Caki2 (cell line): ENCODE results near the gene TMCC2. TPM values are rescaled to one million over a fixed set of nuclear protein-coding genes. Genes with fewer than 3 reads are reported as not detected.

ENCODE experiments used
- DNase-seq: peaks from one replicate; pipeline ENCODE4 v3.0.0-alpha.2; 2015; ENCODE audit warnings: low read depth
- in situ Hi-C: cut with HindIII; loops from 2 replicates; pipeline ENCODE4 v1.10.0; 2016; ENCODE audit warnings: low sequenced_read_pairs, low pct_unique_long_range_greater_than_20kb, mixed read lengths
- total RNA-seq: library from RNA; depleted of rRNA; stranded (reverse); fragments of >200 nt; shearing (Covaris generic); gene quantifications from 2 replicates; pipeline ENCODE4 v1.2.3, GENCODE V29; 2014; ENCODE audit warnings: low replicate concordance

The TMCC2 gene
- total RNA-seq, 1 experiment from 2014 or later = 7.7 TPM

DNA sequence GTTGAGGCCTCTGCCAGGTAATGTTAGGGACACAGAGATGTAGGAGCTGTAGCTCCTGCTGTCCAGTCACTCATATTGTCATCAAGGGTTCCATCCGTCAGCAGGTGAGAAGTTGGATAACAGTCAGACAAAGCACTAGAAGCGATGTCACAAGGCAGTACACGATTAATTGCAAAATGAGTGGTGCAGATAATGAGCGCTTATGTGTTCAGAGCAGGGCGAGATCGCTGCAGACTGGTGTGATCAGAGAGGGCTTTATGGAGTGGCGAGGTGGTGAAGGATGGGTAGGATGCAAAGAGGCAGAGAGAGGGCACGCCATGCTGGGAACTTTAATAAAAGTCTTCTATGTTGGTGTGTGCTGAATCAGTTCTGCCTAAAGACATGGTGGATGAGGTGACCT, 8.8 kb downstream of the TMCC2 start:
- in situ Hi-C loops = no loop called here
- no peak for DNase-seq

DNA sequence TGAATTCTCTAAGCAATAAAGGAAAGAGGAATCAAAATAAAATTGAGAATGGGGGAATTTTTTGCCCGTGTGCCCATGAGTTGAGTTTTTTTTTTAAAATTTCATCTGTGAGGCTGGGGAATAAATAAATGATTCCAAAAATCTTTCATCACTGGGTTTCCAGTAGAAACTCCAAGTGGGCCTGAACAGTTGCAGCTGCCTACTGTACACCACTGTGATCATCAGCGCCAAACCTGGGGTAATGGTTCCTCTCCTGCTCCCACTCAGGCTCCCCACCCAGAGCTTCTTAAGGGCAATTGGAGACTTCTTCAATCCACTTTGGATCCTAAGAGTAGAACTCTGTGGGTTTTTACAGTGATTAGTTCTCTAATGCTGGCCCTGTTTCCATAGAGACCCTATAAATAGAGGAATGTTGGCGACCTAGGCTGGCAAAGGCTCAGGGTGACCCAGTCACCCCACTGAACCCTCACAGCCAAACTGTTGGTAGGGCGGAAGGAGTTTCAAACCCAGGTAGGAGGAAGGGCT, 9.3 kb downstream of the TMCC2 start:
- DNase-seq = no peak
- in situ Hi-C loops = no loop called here

DNA sequence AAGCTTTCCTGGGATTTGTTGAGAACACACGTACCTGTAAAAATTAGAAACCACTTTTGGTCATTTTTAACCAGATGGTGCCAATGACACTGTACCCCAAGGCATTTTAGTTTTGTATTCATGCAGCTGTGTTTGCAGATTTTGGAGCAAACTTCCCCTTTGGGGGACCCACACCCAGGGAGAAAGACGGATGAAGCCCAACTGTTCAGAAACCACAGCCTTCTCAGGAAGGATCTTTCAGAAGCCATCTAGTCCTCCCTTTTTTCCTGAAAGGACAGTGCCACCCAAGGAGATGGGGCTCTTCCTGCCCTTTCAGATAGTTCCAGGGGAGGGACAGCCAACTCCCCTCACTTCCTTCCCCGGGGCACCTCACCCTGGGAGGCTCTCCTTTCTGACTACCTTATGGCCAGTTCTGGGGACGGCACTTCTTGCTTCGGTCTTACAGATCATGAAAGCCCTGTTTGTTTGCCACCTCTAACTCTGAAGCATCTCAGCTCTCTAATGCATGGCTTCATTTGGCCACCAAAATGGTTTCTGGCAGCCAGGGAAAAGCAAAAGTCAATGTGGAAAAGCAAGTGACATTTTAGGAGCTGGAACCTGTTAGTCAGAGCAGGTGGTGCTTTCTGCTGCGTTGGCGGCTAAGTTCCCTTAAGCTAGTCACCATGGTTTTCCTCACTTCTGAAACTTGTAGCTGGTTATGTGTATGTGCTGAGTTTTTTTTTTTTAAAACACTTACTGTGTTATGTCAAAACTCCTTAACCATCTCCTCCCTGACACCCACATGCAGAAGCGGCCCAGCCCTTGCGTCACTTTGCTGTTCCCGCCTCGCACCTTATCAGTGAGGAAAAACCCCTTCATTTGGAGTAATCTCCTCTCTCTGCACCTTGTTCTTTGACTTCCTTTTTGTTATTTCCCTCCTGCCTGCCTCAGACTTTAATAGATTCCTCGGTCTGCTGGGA, 10.1 kb downstream of the TMCC2 start:
- no peak for DNase-seq
- in situ Hi-C loops = no loop called here

- no peak for DNase-seq
- in situ Hi-C loops = no loop called here
Observed at GRCh38 chr1:205239078-205239477, 11.3 kb downstream of the TMCC2 start.

- in situ Hi-C loops = no loop called here
Observed at GRCh38 chr1:205240118-205240517, 12.4 kb downstream of the TMCC2 start.

GRCh38 chr1:205240569-205240968, 12.8 kb downstream of the TMCC2 start:
- DNase-seq = no peak
- in situ Hi-C loops = no loop called here

More at GRCh38 chr1:205240118-205240517, 12.4 kb downstream of the TMCC2 start:
- DNase-seq = no peak

GRCh38 chr1:205241366-205242030, 13.8 kb downstream of the TMCC2 start:
- no peak for DNase-seq
- in situ Hi-C loops = no loop called here

- in situ Hi-C loops = no loop called here
- no peak for DNase-seq
Observed at GRCh38 chr1:205243350-205244191, 15.8 kb downstream of the TMCC2 start.

GRCh38 chr1:205244384-205244783, 16.6 kb downstream of the TMCC2 start:
- in situ Hi-C loops = no loop called here

DNA sequence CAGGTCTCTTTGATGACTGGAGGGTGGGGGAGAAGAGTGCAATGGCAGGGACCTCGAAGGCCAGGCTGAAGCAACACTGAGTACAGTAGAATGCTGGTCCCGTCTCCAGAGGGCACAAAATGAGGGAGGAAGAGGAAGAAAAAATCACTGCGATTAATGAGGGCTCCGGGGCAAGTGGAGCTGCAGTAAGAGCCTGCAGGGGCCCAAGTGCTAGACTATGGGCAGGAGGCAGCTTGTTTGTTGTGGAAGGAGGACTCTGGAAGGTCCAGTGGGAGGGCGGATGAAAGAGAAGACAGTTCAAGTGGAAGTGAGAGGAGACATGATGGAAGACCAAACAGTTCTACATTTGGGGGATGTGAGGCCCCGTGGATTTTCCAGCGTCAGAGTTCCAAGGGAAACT, 17.4 kb downstream of the TMCC2 start:
- in situ Hi-C loops = no loop called here
- no peak for DNase-seq

More at GRCh38 chr1:205244384-205244783, 16.6 kb downstream of the TMCC2 start:
- DNase-seq = no peak

- in situ Hi-C loops = no loop called here
- no peak for DNase-seq
Observed at GRCh38 chr1:205246351-205247119, 18.8 kb downstream of the TMCC2 start.

GRCh38 chr1:205247130-205247921, 19.6 kb downstream of the TMCC2 start:
- no peak for DNase-seq
- in situ Hi-C loops = no loop called here

DNA sequence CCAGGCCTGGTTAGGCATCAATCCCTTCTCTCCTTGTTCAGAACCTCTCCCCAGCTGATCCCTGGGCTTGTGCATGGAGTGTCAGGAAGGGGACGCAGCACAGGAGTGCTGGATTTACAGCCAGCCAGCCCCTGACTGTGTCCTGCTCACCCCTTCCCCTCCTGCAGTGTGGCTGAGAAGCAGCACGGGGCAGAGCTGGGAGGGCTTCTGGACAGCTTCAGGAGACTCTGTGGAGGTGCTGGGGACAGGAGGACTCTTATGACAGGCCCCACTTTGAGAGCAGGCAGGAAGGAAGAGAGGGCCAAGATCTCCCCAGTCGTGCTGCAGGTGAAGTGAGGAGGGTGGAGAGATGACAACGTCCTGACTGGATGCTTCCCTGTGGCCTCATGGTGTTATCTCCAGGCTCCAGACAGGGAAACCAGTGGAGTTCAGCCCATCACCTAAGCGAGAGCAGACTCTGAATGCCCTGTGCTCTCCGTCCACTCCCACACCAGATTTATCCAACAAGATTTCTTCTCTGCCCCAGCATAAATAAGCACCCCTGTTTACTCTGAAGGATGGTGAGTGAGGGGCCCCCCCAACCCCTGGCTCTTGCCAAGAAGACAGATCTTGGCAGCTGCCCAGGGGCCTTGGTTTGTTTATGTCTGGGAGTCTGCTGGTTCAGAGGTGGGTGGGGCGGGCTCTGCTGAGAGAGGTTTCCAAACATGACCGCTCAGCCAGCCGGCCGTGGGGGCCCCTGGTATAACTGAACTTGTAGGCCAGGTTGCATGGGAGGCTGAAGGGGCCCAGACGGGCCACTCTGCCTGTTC, 21.3 kb downstream of the TMCC2 start:
- in situ Hi-C loops = no loop called here
- DNase-seq = peak; percentile 23

DNA sequence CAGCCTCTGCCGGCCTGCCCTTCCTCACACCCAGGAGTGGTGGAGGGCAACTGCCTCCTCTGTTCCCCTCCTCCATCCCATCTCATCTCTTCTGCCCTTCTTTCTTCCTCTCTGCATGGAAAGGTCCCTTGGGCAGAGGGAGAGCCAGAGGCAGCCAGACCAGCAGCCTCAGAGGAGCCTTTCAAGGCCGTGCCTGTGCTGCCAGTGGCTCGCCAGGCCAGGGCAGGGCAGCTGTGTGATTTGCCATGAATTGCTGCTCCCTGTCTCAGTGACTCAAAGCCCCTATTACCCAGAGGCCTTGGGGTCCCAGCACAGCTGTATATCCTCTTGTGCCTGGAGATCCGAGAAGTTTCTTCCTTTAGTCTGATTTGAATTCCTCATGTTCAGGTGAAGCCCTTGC, 21.9 kb downstream of the TMCC2 start:
- no peak for DNase-seq
- in situ Hi-C loops = no loop called here

DNA sequence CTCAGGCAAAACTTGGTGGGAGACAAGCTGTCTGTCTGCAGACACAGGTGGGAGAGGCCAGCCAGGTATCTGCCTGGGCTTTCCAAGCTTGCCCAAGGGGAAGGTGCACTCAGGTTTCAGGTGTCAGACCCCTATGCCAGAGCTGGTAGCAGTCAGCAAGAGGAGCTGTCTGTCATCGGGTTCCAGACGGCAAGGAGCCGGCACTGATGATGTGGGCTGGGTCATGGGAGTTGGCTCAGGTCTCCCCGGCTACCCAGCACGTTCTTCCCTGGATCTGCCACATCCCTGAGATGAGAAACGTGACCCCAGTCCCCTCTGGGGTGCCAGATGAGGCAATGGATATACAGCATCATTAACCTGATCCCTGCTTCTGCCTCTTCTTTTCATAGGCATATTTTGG, 23.0 kb downstream of the TMCC2 start:
- no peak for DNase-seq
- in situ Hi-C loops = no loop called here

- no peak for DNase-seq
- in situ Hi-C loops = no loop called here
Observed at GRCh38 chr1:205251576-205251975, 23.8 kb downstream of the TMCC2 start.
